ENCODE data around the gene EPS8L2.

Gene EPS8L2

GRCh38 chr11:720017-720641 lies 14.1 kb downstream of the EPS8L2 start:
- no peaks in the 10 kb centered on the region for H3K4me1 ChIP-seq (ENCODE audit: control insufficient read depth, insufficient read depth, low read length, unreplicated experiment)
- H3K27me3 ChIP-seq (ENCODE audit: insufficient read depth, low read length): no peaks in the 10 kb centered on the region
- no peak overlapping the region for H3K27ac ChIP-seq (ENCODE audit: low read depth, low read length)
- no peaks in the 10 kb centered on the region for H3K36me3 ChIP-seq (ENCODE audit: insufficient read depth, low read length)
- no peak overlapping the region for H2AFZ ChIP-seq (ENCODE audit: low read length, unreplicated experiment)
- H3K79me2 ChIP-seq (ENCODE audit: control insufficient read depth, insufficient read depth, low read length, unreplicated experiment): no peaks in the 10 kb centered on the region
- no peak overlapping the region for H3K4me3 ChIP-seq (ENCODE audit: low read depth, low read length)

- Histone ChIP-seq H3K4me3 (ENCODE audit: low read depth, low read length) (no peak overlapping the region), H3K4me1 (ENCODE audit: control insufficient read depth, insufficient read depth, low read length, unreplicated experiment) (no peaks in the 10 kb centered on the region), H3K27ac (ENCODE audit: low read depth, low read length) (no peak overlapping the region), H3K27me3 (ENCODE audit: insufficient read depth, low read length) (no peaks in the 10 kb centered on the region), H2AFZ (ENCODE audit: low read length, unreplicated experiment) (no peak overlapping the region), H3K36me3 (ENCODE audit: insufficient read depth, low read length) (no peaks in the 10 kb centered on the region), H3K79me2 (ENCODE audit: control insufficient read depth, insufficient read depth, low read length, unreplicated experiment) (no peaks in the 10 kb centered on the region)
Measured at GRCh38 chr11:720642-721246, 14.7 kb downstream of the EPS8L2 start.

GRCh38 chr11:721247-721740 lies 15.3 kb downstream of the EPS8L2 start:
- Histone ChIP-seq H3K4me1 (ENCODE audit: control insufficient read depth, insufficient read depth, low read length, unreplicated experiment) (peaks cover under 1% of the 10 kb centered on the region), H3K36me3 (ENCODE audit: insufficient read depth, low read length) (no peaks in the 10 kb centered on the region)

GRCh38 chr11:721741-722345 lies 15.8 kb downstream of the EPS8L2 start:
- H3K27me3 ChIP-seq (ENCODE audit: insufficient read depth, low read length): no peaks in the 10 kb centered on the region
- H3K4me3 ChIP-seq (ENCODE audit: low read depth, low read length): no peak overlapping the region

More at GRCh38 chr11:721247-721740, 15.3 kb downstream of the EPS8L2 start:
- no peaks in the 10 kb centered on the region for H3K79me2 ChIP-seq (ENCODE audit: control insufficient read depth, insufficient read depth, low read length, unreplicated experiment)
- no peak overlapping the region for H3K27ac ChIP-seq (ENCODE audit: low read depth, low read length)
- no peak overlapping the region for H2AFZ ChIP-seq (ENCODE audit: low read length, unreplicated experiment)
- no peak overlapping the region for H3K4me3 ChIP-seq (ENCODE audit: low read depth, low read length)
- no peaks in the 10 kb centered on the region for H3K27me3 ChIP-seq (ENCODE audit: insufficient read depth, low read length)

GRCh38 chr11:722346-722811 lies 16.3 kb downstream of the EPS8L2 start:
- Histone ChIP-seq H3K79me2 (ENCODE audit: control insufficient read depth, insufficient read depth, low read length, unreplicated experiment) (no peaks in the 10 kb centered on the region), H3K4me1 (ENCODE audit: control insufficient read depth, insufficient read depth, low read length, unreplicated experiment) (peaks cover 9% of the 10 kb centered on the region), H3K4me3 (ENCODE audit: low read depth, low read length) (no peak overlapping the region), H3K36me3 (ENCODE audit: insufficient read depth, low read length) (no peaks in the 10 kb centered on the region), H2AFZ (ENCODE audit: low read length, unreplicated experiment) (no peak overlapping the region), H3K27me3 (ENCODE audit: insufficient read depth, low read length) (no peaks in the 10 kb centered on the region), H3K27ac (ENCODE audit: low read depth, low read length) (no peak overlapping the region)

More at GRCh38 chr11:721741-722345, 15.8 kb downstream of the EPS8L2 start:
- Histone ChIP-seq H3K4me1 (ENCODE audit: control insufficient read depth, insufficient read depth, low read length, unreplicated experiment) (peaks cover 6% of the 10 kb centered on the region), H3K79me2 (ENCODE audit: control insufficient read depth, insufficient read depth, low read length, unreplicated experiment) (no peaks in the 10 kb centered on the region), H3K27ac (ENCODE audit: low read depth, low read length) (no peak overlapping the region), H3K36me3 (ENCODE audit: insufficient read depth, low read length) (no peaks in the 10 kb centered on the region), H2AFZ (ENCODE audit: low read length, unreplicated experiment) (no peak overlapping the region)

- H3K27me3 ChIP-seq (ENCODE audit: insufficient read depth, low read length): no peaks in the 10 kb centered on the region
- peaks cover 19% of the 10 kb centered on the region for H3K4me1 ChIP-seq (ENCODE audit: control insufficient read depth, insufficient read depth, low read length, unreplicated experiment)
- H3K36me3 ChIP-seq (ENCODE audit: insufficient read depth, low read length): no peaks in the 10 kb centered on the region
- no peaks in the 10 kb centered on the region for H3K79me2 ChIP-seq (ENCODE audit: control insufficient read depth, insufficient read depth, low read length, unreplicated experiment)
- no peak overlapping the region for H2AFZ ChIP-seq (ENCODE audit: low read length, unreplicated experiment)
- H3K4me3 ChIP-seq (ENCODE audit: low read depth, low read length): no peak overlapping the region
- no peak overlapping the region for H3K27ac ChIP-seq (ENCODE audit: low read depth, low read length)
Measured at GRCh38 chr11:723120-723883, 17.3 kb downstream of the EPS8L2 start.

GRCh38 chr11:724049-724777 lies 18.2 kb downstream of the EPS8L2 start:
- Histone ChIP-seq H3K4me1 (ENCODE audit: control insufficient read depth, insufficient read depth, low read length, unreplicated experiment) (peaks cover 28% of the 10 kb centered on the region), H3K79me2 (ENCODE audit: control insufficient read depth, insufficient read depth, low read length, unreplicated experiment) (no peaks in the 10 kb centered on the region), H2AFZ (ENCODE audit: low read length, unreplicated experiment) (no peak overlapping the region)

GRCh38 chr11:724778-725386 lies 18.9 kb downstream of the EPS8L2 start:
- Histone ChIP-seq H3K27me3 (ENCODE audit: insufficient read depth, low read length) (no peaks in the 10 kb centered on the region), H3K79me2 (ENCODE audit: control insufficient read depth, insufficient read depth, low read length, unreplicated experiment) (no peaks in the 10 kb centered on the region), H3K4me1 (ENCODE audit: control insufficient read depth, insufficient read depth, low read length, unreplicated experiment) (peaks cover 28% of the 10 kb centered on the region), H3K36me3 (ENCODE audit: insufficient read depth, low read length) (no peaks in the 10 kb centered on the region), H3K4me3 (ENCODE audit: low read depth, low read length) (no peak overlapping the region), H2AFZ (ENCODE audit: low read length, unreplicated experiment) (no peak overlapping the region), H3K27ac (ENCODE audit: low read depth, low read length) (no peak overlapping the region)

More at GRCh38 chr11:724049-724777, 18.2 kb downstream of the EPS8L2 start:
- no peaks in the 10 kb centered on the region for H3K27me3 ChIP-seq (ENCODE audit: insufficient read depth, low read length)
- H3K4me3 ChIP-seq (ENCODE audit: low read depth, low read length): no peak overlapping the region
- H3K27ac ChIP-seq (ENCODE audit: low read depth, low read length): no peak overlapping the region
- H3K36me3 ChIP-seq (ENCODE audit: insufficient read depth, low read length): no peaks in the 10 kb centered on the region

GRCh38 chr11:725624-726202 lies 19.7 kb downstream of the EPS8L2 start:
- Histone ChIP-seq H2AFZ (ENCODE audit: low read length, unreplicated experiment) (no peak overlapping the region), H3K36me3 (ENCODE audit: insufficient read depth, low read length) (no peaks in the 10 kb centered on the region), H3K4me3 (ENCODE audit: low read depth, low read length) (no peak overlapping the region), H3K27ac (ENCODE audit: low read depth, low read length) (no peak overlapping the region), H3K27me3 (ENCODE audit: insufficient read depth, low read length) (no peaks in the 10 kb centered on the region), H3K79me2 (ENCODE audit: control insufficient read depth, insufficient read depth, low read length, unreplicated experiment) (no peaks in the 10 kb centered on the region), H3K4me1 (ENCODE audit: control insufficient read depth, insufficient read depth, low read length, unreplicated experiment) (peaks cover 28% of the 10 kb centered on the region)

Data from ACC112 (cell line).